ENCODE measurements around the gene FEM1C.

The FEM1C gene

DNA sequence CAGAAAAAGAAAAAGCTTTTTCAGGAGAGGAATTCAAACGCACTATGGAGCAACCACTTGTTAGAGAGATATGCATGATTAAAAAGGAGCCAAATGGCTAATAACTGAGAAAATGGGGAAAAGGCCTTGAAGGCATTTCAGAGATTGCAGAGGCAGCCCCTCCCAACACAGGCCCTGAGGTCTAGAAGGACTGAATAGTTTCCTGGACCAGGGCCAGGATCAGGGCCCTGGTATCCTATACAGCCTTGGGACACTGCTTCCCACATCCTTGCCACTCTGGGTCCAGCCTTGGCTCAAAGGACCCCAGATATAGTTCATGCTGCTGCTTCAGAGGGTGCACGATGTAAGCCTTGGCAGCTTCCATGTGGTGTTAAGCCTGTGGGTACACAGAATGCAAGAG lies 20.7 kb upstream of the FEM1C start (continued):
- no peak for TF ChIP-seq ZFP3 (CRISPR knock-in tag; IDR thresholded peaks at IDR 0.05)

DNA sequence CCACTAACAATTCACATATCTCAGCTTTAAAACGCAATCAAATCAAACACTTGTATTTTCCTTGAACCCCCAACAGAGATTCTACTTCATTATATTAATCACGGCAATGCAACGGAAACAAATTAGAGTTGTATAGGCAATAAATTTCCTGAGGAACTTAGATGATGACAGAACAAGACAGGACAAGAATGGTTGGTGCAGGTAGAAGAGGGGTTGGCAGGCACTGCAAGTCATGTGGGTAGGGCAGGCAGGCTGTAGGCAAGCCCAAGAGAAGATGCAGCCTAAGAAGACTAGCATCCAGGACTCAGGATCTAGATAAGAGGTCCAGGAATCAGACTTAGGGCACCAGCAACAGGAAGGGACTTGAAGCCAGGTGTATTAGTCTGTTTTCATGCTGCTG lies 16.6 kb upstream of the FEM1C start:
- ATAC-seq: no peak
- TF ChIP-seq ESRRG (CRISPR knock-in tag; IDR thresholded peaks at IDR 0.05) (no peak), RARB (CRISPR knock-in tag; IDR thresholded peaks at IDR 0.05) (no peak), ARNTL (CRISPR knock-in tag; IDR thresholded peaks at IDR 0.05; ENCODE audit: borderline replicate concordance, low read depth) (no peak), ISL1 (CRISPR knock-in tag; IDR thresholded peaks at IDR 0.05) (no peak), ZFP3 (CRISPR knock-in tag; IDR thresholded peaks at IDR 0.05) (no peak), GLIS3 (CRISPR knock-in tag; IDR thresholded peaks at IDR 0.05) (no peak), TCF4 (CRISPR knock-in tag; IDR thresholded peaks at IDR 0.05; ENCODE audit: borderline replicate concordance) (no peak), CSDC2 (CRISPR knock-in tag; IDR thresholded peaks at IDR 0.05) (no peak)
- TF ChIP-seq, protein P1, sequence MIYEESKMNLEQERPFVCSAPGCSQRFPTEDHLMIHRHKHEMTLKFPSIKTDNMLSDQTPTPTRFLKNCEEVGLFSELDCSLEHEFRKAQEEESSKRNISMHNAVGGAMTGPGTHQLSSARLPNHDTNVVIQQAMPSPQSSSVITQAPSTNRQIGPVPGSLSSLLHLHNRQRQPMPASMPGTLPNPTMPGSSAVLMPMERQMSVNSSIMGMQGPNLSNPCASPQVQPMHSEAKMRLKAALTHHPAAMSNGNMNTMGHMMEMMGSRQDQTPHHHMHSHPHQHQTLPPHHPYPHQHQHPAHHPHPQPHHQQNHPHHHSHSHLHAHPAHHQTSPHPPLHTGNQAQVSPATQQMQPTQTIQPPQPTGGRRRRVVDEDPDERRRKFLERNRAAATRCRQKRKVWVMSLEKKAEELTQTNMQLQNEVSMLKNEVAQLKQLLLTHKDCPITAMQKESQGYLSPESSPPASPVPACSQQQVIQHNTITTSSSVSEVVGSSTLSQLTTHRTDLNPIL (CRISPR knock-in tag; IDR thresholded peaks at IDR 0.05; ENCODE audit: low read depth): no peak

DNA sequence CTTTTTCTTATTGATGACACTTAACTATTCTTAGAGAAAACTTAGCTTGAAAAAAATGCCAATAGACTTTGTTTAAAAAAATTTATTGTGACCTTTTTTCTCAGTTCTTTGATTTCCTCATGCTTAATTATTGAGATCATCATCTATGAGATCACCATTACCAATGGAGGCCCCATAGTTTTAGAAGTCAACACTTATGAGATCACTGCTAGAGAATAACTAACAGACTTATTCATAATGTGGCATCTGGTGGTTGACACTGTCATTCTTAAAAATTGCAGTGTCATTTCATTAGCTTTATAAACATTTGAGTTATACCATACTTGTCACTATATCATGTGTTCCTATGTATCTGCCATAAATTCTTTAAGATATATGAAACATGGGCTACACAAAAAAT lies 14.9 kb upstream of the FEM1C start:
- no peak for TF ChIP-seq TCF4 (CRISPR knock-in tag; IDR thresholded peaks at IDR 0.05; ENCODE audit: borderline replicate concordance)
- TF ChIP-seq, protein P2, sequence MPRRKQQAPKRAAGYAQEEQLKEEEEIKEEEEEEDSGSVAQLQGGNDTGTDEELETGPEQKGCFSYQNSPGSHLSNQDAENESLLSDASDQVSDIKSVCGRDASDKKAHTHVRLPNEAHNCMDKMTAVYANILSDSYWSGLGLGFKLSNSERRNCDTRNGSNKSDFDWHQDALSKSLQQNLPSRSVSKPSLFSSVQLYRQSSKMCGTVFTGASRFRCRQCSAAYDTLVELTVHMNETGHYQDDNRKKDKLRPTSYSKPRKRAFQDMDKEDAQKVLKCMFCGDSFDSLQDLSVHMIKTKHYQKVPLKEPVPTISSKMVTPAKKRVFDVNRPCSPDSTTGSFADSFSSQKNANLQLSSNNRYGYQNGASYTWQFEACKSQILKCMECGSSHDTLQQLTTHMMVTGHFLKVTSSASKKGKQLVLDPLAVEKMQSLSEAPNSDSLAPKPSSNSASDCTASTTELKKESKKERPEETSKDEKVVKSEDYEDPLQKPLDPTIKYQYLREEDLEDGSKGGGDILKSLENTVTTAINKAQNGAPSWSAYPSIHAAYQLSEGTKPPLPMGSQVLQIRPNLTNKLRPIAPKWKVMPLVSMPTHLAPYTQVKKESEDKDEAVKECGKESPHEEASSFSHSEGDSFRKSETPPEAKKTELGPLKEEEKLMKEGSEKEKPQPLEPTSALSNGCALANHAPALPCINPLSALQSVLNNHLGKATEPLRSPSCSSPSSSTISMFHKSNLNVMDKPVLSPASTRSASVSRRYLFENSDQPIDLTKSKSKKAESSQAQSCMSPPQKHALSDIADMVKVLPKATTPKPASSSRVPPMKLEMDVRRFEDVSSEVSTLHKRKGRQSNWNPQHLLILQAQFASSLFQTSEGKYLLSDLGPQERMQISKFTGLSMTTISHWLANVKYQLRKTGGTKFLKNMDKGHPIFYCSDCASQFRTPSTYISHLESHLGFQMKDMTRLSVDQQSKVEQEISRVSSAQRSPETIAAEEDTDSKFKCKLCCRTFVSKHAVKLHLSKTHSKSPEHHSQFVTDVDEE (CRISPR knock-in tag; IDR thresholded peaks at IDR 0.05): no peak
- TF ChIP-seq OSR1 (CRISPR knock-in tag; IDR thresholded peaks at IDR 0.05): no peak
- no peak for TF ChIP-seq SNAI2 (CRISPR knock-in tag; IDR thresholded peaks at IDR 0.05)
- no peak for TF ChIP-seq CSDC2 (CRISPR knock-in tag; IDR thresholded peaks at IDR 0.05)
- ATAC-seq: no peak; the same call in 2 of the 3 replicates

DNA sequence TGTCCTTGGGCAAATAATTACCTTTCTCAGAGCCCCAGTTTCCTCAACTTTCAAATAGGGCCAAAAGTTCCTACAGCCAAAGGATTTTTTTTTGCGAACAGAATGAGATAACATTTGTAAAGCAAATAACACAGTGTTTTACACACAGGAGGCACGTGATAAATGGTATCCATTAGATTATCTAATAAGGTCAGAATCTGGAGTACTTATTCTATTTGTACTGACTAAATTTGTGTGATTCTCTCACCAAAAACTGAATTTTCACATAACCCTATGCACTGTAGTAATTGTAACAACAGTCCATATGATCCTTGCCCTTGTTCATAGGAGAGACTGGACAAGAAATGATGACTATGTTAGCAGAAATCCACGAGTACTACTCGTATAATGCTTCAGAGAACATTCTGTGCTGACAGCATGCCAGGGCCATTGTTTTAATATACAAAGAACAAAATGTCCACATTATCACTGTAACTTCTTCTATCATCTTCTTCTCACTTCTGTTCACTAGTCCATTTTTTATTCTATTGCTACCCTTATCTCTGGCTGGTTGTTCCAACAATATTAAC lies 13.9 kb upstream of the FEM1C start:
- no peak for ATAC-seq
- TF ChIP-seq CSDC2 (CRISPR knock-in tag; IDR thresholded peaks at IDR 0.05): no peak

DNA sequence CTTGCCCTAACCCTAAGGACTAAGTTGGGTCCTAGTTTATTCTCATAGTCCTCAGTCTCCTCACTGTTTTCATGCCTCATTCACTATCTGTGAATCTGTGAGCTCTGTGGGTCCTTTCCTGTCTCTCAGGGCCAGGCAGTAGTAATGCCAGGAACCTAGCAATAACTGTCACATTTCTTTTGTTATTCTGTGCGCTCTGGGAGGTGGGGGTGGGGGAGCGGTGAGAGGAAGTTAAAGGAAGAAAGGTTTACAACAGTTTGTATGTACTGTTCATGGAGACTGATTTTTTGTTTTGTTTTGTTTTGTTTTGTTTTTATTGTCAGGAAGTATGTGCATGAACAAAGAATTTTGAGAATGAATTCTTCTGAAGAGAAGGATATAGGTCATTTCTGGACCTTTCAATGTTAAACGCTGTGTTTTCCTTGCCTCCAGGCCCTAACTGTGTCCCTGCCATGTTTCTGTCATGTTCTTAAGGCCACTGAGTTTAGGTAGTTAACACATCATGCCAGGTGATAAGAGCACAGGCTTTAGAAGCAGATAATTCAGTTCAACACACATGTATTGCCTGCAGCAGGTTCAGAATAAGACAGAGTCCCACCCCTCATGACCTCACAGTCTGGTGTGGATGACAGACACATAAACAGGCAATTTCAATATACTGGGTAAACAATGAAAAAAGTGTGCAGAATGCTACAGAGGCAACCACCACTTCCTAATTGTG lies 13.3 kb upstream of the FEM1C start:
- no peak; the same call in 2 of the 3 replicates for ATAC-seq
- TF ChIP-seq ZNF565 (CRISPR knock-in tag; conservative IDR thresholded peaks at IDR 0.05; ENCODE audit: low read depth): no peak
- TF ChIP-seq, protein P2 (CRISPR knock-in tag; IDR thresholded peaks at IDR 0.05): no peak
- TF ChIP-seq GLIS3 (CRISPR knock-in tag; IDR thresholded peaks at IDR 0.05): no peak
- no peak for TF ChIP-seq ZC3H10 (CRISPR knock-in tag; IDR thresholded peaks at IDR 0.05)
- TF ChIP-seq ISL1 (CRISPR knock-in tag; IDR thresholded peaks at IDR 0.05): no peak
- TF ChIP-seq ZFP30 (CRISPR knock-in tag; IDR thresholded peaks at IDR 0.05): no peak
- no peak for TF ChIP-seq ESRRG (CRISPR knock-in tag; IDR thresholded peaks at IDR 0.05)
- TF ChIP-seq RARB (CRISPR knock-in tag; IDR thresholded peaks at IDR 0.05): no peak
- no peak for TF ChIP-seq BACH2 (CRISPR knock-in tag; IDR thresholded peaks at IDR 0.05; ENCODE audit: borderline replicate concordance)
- no peak for TF ChIP-seq ZNF8 (CRISPR knock-in tag; IDR thresholded peaks at IDR 0.05)
- TF ChIP-seq, protein P1 (CRISPR knock-in tag; IDR thresholded peaks at IDR 0.05; ENCODE audit: low read depth): no peak
- TF ChIP-seq TCF4 (CRISPR knock-in tag; IDR thresholded peaks at IDR 0.05; ENCODE audit: borderline replicate concordance): no peak
- no peak for TF ChIP-seq CSDC2 (CRISPR knock-in tag; IDR thresholded peaks at IDR 0.05)
- TF ChIP-seq, protein P3, sequence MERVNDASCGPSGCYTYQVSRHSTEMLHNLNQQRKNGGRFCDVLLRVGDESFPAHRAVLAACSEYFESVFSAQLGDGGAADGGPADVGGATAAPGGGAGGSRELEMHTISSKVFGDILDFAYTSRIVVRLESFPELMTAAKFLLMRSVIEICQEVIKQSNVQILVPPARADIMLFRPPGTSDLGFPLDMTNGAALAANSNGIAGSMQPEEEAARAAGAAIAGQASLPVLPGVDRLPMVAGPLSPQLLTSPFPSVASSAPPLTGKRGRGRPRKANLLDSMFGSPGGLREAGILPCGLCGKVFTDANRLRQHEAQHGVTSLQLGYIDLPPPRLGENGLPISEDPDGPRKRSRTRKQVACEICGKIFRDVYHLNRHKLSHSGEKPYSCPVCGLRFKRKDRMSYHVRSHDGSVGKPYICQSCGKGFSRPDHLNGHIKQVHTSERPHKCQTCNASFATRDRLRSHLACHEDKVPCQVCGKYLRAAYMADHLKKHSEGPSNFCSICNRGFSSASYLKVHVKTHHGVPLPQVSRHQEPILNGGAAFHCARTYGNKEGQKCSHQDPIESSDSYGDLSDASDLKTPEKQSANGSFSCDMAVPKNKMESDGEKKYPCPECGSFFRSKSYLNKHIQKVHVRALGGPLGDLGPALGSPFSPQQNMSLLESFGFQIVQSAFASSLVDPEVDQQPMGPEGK (CRISPR knock-in tag; IDR thresholded peaks at IDR 0.05; ENCODE audit: borderline replicate concordance): no peak
- TF ChIP-seq PPARA (CRISPR knock-in tag; IDR thresholded peaks at IDR 0.05; ENCODE audit: borderline replicate concordance): no peak
- no peak for TF ChIP-seq SNAI2 (CRISPR knock-in tag; IDR thresholded peaks at IDR 0.05)
- TF ChIP-seq OSR1 (CRISPR knock-in tag; IDR thresholded peaks at IDR 0.05): no peak
- TF ChIP-seq, protein P4, sequence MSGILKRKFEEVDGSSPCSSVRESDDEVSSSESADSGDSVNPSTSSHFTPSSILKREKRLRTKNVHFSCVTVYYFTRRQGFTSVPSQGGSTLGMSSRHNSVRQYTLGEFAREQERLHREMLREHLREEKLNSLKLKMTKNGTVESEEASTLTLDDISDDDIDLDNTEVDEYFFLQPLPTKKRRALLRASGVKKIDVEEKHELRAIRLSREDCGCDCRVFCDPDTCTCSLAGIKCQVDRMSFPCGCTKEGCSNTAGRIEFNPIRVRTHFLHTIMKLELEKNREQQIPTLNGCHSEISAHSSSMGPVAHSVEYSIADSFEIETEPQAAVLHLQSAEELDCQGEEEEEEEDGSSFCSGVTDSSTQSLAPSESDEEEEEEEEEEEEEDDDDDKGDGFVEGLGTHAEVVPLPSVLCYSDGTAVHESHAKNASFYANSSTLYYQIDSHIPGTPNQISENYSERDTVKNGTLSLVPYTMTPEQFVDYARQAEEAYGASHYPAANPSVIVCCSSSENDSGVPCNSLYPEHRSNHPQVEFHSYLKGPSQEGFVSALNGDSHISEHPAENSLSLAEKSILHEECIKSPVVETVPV (CRISPR knock-in tag; IDR thresholded peaks at IDR 0.05): no peak
